Stimulated activated CD8-positive, alpha-beta memory T cell treated with anti-CD3 and anti-CD28 coated beads, Interleukin-15, amount 100 ng/mL, for 24 hours (primary cell): Measurements from ENCODE around the gene ZNF319.

ENCODE experiments used
- DNase-seq: peaks from one replicate; pipeline ENCODE4 v3.0.0-alpha.2; 2020; ENCODE audit warnings: low read depth

The ZNF319 gene

DNA sequence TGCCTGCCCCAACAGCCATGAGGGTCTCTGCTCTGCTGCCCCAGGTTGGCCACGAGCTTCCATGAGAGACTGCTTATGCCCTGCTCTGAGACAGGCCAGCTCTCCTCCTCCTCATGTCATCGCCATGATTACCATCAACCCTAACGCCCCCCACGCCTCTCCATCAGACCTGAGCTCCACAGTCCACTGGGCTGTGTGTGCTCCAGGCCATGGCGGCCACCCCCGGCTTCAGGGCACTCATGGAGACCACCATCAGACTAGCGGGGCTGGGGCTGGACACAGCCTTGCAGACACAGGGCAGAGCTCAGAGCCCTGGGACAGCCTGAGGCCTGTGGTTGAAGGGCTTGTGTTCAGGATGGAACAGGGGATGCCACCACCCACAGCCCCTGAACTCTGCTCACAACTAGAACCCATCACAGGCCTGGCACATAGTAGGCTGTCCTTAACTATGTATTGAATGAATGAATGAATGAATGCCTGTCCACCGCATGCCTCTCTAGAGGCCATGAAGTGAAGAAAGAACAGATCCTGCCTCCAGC, 44.1 kb downstream of the ZNF319 start:
- DNase-seq, result no peak

DNA sequence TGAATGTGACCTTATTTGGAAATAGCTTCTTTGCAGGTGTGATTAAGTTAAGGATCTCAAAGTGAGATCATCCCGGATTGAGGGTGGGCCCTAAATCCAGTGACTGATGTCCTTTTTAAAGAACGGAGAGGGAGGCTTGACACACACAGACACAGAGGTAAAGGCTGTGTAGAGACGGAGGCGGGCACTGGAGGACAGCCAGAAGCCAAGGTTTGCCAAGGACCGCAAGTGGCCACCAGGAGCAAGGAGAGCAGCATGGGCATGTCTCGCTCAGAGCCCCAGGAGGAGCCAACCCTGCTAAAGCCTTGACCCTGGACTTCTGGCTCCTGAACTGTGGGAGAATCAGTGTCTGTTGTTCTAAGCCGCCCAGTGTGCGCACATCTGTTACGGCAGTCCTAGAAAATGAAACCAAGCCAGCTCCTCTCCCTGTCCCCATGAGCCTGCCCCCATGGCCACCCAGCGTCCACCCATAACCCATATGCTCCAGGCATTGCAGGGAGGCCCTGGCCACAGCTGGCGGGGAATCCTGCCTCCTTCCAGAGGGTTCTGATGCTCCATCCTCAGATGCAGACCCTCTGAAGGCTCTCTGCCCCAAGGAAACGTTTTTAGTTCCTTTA, 44.8 kb downstream of the ZNF319 start:
- no peak for DNase-seq

DNA sequence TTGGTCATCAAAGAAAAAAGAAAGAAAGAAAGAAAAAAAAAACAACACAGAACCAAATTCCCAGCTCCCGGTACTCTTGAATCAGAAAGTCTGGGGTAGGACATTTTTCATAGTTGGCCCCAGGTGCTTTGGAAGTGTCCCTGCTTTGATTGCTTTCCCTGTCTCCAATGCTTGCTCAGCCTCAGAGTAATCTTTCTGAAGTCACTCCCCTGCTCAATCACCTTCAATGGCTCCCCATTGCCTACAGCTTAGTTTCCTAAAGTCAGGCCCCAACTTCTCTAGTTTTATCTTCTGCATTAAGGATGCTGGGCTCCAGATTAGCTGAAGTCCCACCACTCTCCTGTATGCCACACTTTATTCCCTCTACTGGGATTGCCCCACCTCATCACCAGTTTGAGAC, 46.6 kb downstream of the ZNF319 start:
- no peak for DNase-seq

DNA sequence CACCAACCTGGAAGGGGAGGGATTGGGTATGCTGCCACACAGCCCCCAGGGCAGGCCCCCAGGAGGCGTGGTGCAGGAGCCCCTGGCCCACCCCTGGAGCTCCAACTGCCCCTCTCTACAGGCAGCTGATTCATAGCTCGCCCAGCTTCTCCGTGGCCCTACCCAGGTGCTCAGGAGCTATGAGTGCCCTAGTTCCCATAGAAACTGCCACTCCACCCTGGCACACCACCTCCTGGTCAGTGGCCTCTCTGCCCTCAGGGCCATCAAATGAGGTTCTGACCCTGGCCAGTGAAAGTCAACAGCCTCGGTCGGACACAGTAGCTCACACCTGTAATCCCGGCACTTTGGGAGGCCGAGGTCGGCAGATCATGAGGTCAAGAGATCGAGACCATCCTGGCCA, 47.6 kb downstream of the ZNF319 start:
- DNase-seq, result no peak

DNA sequence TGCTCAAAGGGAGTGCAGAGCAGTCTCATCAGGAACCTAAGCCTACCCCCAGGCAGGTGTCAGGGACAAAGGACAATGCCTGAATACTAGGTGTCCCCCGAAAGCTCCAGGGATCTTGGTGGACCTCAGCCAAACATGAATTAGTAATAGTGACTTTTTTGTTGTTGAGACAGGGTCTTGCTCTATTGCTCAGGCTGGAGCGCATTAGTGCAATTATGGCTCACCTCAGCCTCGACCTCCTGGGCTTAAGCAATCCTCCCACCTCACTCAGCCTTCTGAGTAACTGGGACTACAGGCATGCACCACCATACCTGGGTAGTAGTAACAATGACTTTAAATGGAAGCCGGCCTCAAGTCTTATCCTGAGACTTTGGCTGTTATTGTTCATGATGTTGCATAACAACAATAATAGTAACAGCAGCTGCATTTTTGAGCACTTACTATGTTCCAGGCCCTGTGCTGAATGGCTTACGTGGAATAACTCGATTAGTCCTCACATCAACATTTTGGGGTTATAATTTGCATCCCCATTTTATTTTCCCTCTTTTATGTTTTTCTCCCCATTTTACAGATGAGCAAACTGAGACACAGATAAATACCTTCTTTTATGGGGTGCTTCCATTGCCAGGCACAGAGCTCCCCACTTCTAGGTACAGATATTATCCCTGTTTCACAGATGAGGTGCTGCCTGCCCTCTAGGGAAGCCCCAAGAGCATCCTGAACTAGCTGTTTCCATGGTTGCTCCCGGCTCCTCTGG, 49.1 kb downstream of the ZNF319 start:
- no peak for DNase-seq

DNA sequence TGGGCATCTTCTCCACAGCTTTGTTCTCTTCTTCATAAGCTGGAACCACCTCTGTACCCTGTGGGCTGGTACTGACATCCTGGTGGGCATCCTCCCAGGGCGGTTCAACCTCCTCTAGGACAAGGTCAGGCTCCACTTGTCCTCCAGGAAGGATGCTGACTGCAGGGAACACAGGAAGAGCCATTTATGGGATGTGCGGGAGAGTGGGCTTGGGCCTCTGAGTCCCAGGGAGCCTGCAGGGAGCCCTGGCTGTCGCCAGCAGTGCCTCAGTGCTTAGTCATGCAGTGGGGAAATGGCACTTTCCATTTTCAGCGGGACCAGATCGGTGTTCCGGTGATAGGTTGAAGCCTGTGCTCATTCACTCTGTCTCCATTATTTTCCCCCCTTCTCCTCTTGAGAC, 50.1 kb downstream of the ZNF319 start:
- DNase-seq, result no peak

DNA sequence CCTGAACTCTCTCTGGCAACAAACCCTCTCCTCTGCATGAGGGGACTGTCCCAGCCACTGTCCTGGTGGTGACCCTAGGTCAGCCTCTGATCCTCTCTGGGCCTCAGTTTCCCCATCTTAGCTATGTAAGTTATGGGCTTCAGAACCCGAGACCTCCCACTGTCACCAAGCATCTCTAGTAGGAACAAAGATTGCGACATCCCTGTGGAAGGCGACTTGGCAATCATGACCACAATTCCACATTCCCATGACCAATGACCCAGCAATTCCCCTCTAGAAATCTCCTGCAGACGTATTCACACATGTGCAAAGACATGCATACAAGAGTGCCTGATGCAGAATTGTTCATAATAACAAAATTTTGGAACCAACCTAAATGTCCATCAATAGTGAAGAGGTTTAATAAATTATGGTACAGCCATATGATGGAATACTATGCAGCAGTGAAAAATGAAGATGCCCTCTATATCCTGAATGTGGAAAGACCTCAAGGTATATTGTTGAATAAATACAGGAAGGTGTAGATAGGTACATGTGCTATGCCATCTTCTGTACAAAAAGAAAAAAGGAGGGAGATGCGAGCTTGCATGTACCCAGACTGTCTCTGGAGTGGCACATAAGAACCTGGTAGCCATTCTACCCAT, 50.8 kb downstream of the ZNF319 start:
- no peak for DNase-seq

DNA sequence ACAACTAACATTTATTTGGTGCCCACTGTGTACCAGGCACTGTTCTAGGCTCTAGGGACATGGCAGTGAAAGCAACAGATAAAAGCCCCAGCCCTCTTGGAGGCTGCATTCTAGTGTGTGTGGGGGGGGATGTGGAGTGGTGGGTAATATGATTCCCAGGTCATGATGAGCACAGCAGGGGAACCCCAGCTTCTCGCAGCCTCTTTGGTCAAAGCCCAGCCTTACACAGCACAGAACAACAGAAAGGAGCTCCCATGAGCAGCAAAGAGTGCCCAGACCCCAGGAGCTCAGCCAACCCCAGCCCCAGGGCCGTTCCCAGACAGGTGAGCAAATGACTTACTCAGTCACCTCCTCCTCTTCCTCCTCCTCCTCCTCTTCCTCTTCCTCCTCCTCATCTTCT, 51.5 kb downstream of the ZNF319 start:
- no peak for DNase-seq

DNA sequence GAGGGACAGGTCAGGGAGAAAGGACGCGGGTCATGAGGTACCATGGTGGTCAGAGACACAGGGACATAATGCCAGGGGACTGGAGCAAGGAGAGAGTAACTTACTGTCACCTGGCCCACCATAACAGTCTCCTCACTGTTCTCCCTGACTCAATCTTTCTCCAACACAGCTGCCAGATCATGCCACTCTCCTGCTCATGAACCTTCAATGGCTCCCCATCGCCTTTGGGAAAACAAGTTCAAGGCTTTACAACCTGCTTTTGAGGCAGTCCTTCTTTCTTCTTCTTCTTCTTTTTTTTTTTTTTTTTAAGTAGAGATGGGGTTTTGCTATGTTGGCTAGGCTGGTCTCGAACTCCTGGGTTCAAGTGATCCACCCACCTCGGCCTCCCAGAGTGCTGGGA, 52.4 kb downstream of the ZNF319 start:
- DNase-seq, result no peak

DNA sequence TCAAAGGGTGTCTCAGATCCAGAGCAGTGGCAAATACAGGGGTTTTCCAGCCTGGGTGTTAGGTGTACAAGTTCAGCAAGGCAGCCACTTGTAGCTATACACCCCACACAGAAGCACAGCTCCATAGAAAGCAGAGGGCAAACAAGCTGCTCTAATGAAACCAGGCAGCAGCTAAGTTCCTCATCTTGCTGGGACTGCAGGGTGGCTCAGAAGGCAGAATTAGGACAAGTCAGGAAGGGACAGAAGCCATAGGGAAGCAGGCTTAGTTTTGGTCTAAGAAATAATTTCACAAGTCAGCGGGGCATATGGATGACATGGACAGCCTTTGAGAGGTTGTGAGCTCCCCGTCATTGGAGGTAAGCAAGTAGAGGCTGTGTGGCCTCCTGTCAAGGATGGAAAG, 53.2 kb downstream of the ZNF319 start:
- no peak for DNase-seq

DNA sequence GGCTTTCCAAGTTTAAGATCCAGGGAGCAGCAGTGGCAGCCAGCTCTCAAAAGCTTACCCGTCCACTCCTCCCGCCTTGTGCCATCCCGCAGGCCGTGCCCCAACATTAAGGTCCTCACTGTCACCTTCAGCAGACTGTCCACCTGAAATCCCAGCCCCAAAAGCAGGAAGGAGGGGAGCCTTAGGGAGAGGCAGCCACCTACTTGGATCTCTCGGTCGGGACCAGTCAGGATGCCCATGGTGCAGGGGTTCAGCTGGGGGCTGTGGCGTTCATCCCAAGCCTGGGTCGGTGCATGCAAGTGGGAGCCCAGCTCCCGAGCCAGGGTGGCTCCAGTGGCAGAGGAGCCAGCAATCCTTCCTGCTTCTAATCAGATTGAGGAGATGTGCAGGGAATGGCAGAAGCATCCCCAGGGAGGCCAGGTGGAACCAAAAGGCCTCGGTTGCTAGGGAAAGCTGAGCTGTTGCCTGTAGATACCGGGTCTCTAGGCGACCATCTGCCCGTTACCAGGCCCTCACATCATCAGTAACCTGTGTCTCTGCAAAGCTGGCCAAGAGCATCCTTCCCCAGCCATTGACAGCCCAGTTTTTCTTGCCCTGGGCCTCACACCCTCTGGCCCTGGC, 54.2 kb downstream of the ZNF319 start:
- no peak for DNase-seq

DNA sequence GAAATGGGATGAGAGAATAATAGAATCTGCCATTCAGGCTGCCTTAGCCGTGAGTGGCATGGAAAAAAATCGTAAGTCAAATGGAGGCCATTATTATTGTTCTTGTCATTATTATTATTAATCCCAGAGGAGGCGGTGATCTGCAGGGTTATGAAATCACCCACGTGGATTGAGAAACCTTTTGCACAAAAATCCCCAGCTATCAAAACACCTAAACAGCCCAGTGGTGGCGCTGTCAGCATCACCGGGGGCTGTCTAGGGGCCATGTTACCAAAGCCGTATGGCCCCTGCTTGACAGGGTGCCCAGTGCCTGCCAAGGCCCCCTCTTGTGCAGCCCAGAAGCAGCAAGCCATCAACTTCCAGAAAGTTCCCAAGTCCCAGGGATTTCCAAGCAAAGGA, 54.7 kb downstream of the ZNF319 start:
- DNase-seq, result no peak

DNA sequence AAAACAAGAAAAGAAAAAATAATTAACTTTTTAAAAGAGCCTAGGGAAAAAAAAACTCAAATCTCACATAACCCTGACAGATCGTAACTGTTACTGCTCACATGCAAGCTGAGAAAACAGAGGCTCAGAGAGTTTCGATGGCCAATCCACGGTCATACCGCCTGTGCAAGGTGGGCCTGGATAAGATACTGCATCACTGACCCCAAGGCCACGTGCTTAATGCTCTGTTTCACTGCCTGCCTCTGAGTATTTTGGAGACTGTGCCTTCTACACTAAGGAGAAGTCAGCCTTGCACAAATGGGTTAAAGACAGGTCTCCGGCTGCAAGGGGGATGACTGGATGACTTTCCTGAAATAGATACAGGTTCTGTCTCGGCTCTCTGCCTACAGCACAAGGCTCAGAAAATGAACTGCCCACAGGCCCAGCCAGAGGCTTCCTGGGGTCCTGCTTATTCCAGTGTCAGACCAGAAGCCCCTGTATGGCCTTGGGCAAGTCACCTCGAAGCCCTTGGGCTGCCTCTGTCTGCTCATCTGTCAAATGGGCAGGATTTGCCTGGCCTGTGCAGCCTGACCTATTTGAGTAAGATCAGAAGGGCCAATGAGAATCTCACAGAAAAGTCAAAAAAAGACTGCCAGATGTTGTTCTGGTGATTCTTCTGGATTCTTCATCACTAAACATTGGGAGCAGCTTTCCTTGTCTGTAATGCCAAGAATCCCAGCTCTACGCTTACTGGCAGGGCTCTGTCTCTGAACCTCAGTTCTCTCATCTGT, 55.3 kb downstream of the ZNF319 start:
- no peak for DNase-seq
